Measurements from ENCODE around the gene HS3ST6. TPM values are rescaled to one million over a fixed set of nuclear protein-coding genes. Genes with fewer than 3 reads are reported as not detected.

The HS3ST6 gene
- total and polyA plus RNA-seq, 2 of the 13 experiments (the other 11 are each of a cell fraction or from before 2014, with no cell fraction given) = not detected

GRCh38 chr16:1942810-1943726 lies 24.9 kb upstream of the HS3ST6 start, which contains the start of gene MSRB1 (continued):
- TF ChIP-seq ZBED4 (CRISPR knock-in tag; IDR thresholded peaks at IDR 0.05; ENCODE audit: borderline replicate concordance) (no peak), ZNF589 (CRISPR knock-in tag; conservative IDR thresholded peaks at IDR 0.05) (no peak), HOXA5 (CRISPR knock-in tag; IDR thresholded peaks at IDR 0.05) (0 out of 2 replicates have a peak, but pooled peaks have one; percentile 37), LRRFIP1 (CRISPR knock-in tag; conservative IDR thresholded peaks at IDR 0.05) (no peak), DRAP1 (CRISPR knock-in tag; IDR thresholded peaks at IDR 0.05) (peak; percentile 86), ZNF224 (CRISPR knock-in tag; IDR thresholded peaks at IDR 0.05) (peak; percentile 71; the same call in 1 of the 2 replicates), SMAD9 (CRISPR knock-in tag; IDR thresholded peaks at IDR 0.05) (no peak), ZBTB49 (CRISPR knock-in tag; IDR thresholded peaks at IDR 0.05; ENCODE audit: borderline replicate concordance) (no peak), KAT2B (IDR thresholded peaks at IDR 0.05; ENCODE audit: borderline replicate concordance, low read depth, low read length) (no peak), ZNF24 (IDR thresholded peaks at IDR 0.05) (no peak), WIZ (CRISPR knock-in tag; IDR thresholded peaks at IDR 0.05) (no peak), ZNF543 (CRISPR knock-in tag; IDR thresholded peaks at IDR 0.05) (peak; percentile 87; the same call in 1 of the 2 replicates), STAT6 (CRISPR knock-in tag; IDR thresholded peaks at IDR 0.05; ENCODE audit: borderline replicate concordance) (no peak), NFE2L1 (CRISPR knock-in tag; IDR thresholded peaks at IDR 0.05; ENCODE audit: borderline replicate concordance) (no peak)
